HepG2 (cell line): ENCODE measurements around the gene CYBC1. TPM values are rescaled to one million over a fixed set of nuclear protein-coding genes. Genes with fewer than 3 reads are reported as not detected.
A peak's percentile ranks its signal among the peaks of the same experiment; 100 is the strongest.

Experiments used
- ATF2 ChIP-seq: sonication (generic); formaldehyde crosslinking; IDR thresholded peaks from 2 replicates; pipeline ENCODE4 v1.4.0; 2020; ENCODE audit warnings: missing genetic modification reagents
- BHLHE40 ChIP-seq: IDR thresholded peaks from 2 replicates; pipeline ENCODE4 v1.6.1; 2011; ENCODE audit warnings: low read length, improper control_type of control experiment
- CAMTA2 ChIP-seq: sonication (generic); formaldehyde crosslinking; IDR thresholded peaks from 2 replicates; pipeline ENCODE4 v1.4.0; 2020; ENCODE audit warnings: mild to moderate bottlenecking, missing genetic modification reagents, borderline replicate concordance
- CC2D1A ChIP-seq: sonication (generic); formaldehyde crosslinking; IDR thresholded peaks from 2 replicates; pipeline ENCODE4 v1.8.1; 2023; ENCODE audit warnings: mild to moderate bottlenecking, missing genetic modification reagents
- CHCHD3 ChIP-seq: sonication (generic); formaldehyde crosslinking; IDR thresholded peaks from 2 replicates; pipeline ENCODE4 v1.8.0; 2022; ENCODE audit warnings: mild to moderate bottlenecking, missing genetic modification reagents, moderate library complexity
- EHMT2 ChIP-seq: fragments of 200-600 bp; sonication (generic); IDR thresholded peaks from 2 replicates; pipeline ENCODE4 v1.7.0; 2017; ENCODE audit warnings: antibody characterized with exemption, low read depth, low read length, borderline replicate concordance
- HIVEP1 ChIP-seq: sonication (generic); formaldehyde crosslinking; IDR thresholded peaks from 2 replicates; pipeline ENCODE4 v1.4.0; 2020; ENCODE audit warnings: mild to moderate bottlenecking, missing genetic modification reagents
- IRX3 ChIP-seq: sonication (generic); formaldehyde crosslinking; IDR thresholded peaks from 2 replicates; pipeline ENCODE4 v1.8.1; 2023; ENCODE audit warnings: mild to moderate bottlenecking, low read depth, missing genetic modification reagents, borderline replicate concordance
- MLLT10 ChIP-seq: sonication (generic); formaldehyde crosslinking; IDR thresholded peaks from 2 replicates; pipeline ENCODE4 v1.4.0; 2020; ENCODE audit warnings: missing genetic modification reagents
- NFE2L2 ChIP-seq: fragments of 150-350 bp; IDR thresholded peaks from 2 replicates; pipeline ENCODE4 v1.6.1; 2014; ENCODE audit warnings: low read length
- PHF20 ChIP-seq: sonication (generic); formaldehyde crosslinking; IDR thresholded peaks from 2 replicates; pipeline ENCODE4 v1.5.0; 2020; ENCODE audit warnings: mild to moderate bottlenecking, missing genetic modification reagents
- POLR2AphosphoS2 ChIP-seq: IDR thresholded peaks from 2 replicates; pipeline ENCODE4 v1.6.1; 2011; ENCODE audit warnings: low read depth, low read length, improper control_type of control experiment
- SIN3B ChIP-seq: fragments of 150-350 bp; IDR thresholded peaks from 2 replicates; pipeline ENCODE4 v1.6.1; 2014; ENCODE audit warnings: low read length
- SIX1 ChIP-seq: sonication (generic); formaldehyde crosslinking; IDR thresholded peaks from 2 replicates; pipeline ENCODE4 v1.4.0; 2020; ENCODE audit warnings: missing genetic modification reagents, borderline replicate concordance
- SRSF1 ChIP-seq: fragments of 200-400 bp; formaldehyde crosslinking; optimal IDR thresholded peaks from 2 replicates; pipeline ENCODE3; 2017; ENCODE audit warnings: mild to moderate bottlenecking, low read depth, low read length, moderate library complexity
- STAT5B ChIP-seq: sonication (generic); formaldehyde crosslinking; IDR thresholded peaks from 2 replicates; pipeline ENCODE4 v1.4.0; 2020; ENCODE audit warnings: missing genetic modification reagents
- ZMYM3 ChIP-seq: sonication (generic); formaldehyde crosslinking; IDR thresholded peaks from 2 replicates; pipeline ENCODE4 v1.5.1; 2020; ENCODE audit warnings: mild to moderate bottlenecking, missing genetic modification reagents
- ZNF10 ChIP-seq: sonication (generic); formaldehyde crosslinking; IDR thresholded peaks from 2 replicates; pipeline ENCODE4 v1.4.0; 2020; ENCODE audit warnings: mild to moderate bottlenecking, low read depth, missing genetic modification reagents, borderline replicate concordance
- ZNF12 ChIP-seq: sonication (generic); formaldehyde crosslinking; IDR thresholded peaks from 2 replicates; pipeline ENCODE4 v1.5.0; 2020; ENCODE audit warnings: missing genetic modification reagents
- ZNF326 ChIP-seq: sonication (generic); formaldehyde crosslinking; IDR thresholded peaks from 2 replicates; pipeline ENCODE4 v1.4.0; 2020; ENCODE audit warnings: missing genetic modification reagents, borderline replicate concordance
- ZNF549 ChIP-seq: sonication (generic); formaldehyde crosslinking; IDR thresholded peaks from 2 replicates; pipeline ENCODE4 v1.5.0; 2020; ENCODE audit warnings: missing genetic modification reagents
- ZNF597 ChIP-seq: sonication (generic); formaldehyde crosslinking; IDR thresholded peaks from 2 replicates; pipeline ENCODE4 v1.5.0; 2020; ENCODE audit warnings: missing genetic modification reagents
- ZNF713 ChIP-seq: sonication (generic); formaldehyde crosslinking; IDR thresholded peaks from 2 replicates; pipeline ENCODE4 v1.4.0; 2020; ENCODE audit warnings: mild to moderate bottlenecking, missing genetic modification reagents
- ZSCAN5A ChIP-seq: sonication (generic); formaldehyde crosslinking; IDR thresholded peaks from 2 replicates; pipeline ENCODE4 v1.8.0; 2022; ENCODE audit warnings: mild to moderate bottlenecking, missing genetic modification reagents, borderline replicate concordance
- polyA plus RNA-seq, 8 experiments: library from polyadenylated mRNA; depleted of rRNA in 3 of 8; stranded (reverse) in 7 of 8; unstranded in 1 of 8; fragments of >200 nt; fragmentation: Illumina TruSeq in 4 of 8; extraction: Trizol in 4 of 8; gene quantifications; 2 replicates each; pipeline versions ENCODE4 v1.2.1 to v1.2.3, GENCODE V29; 2011 to 2016; ENCODE audit warnings: low read depth in 4 of 8, missing spikeins in 1 of 8, mixed read lengths in 1 of 8; ENCODE audit not compliant: insufficient read depth in 1 of 8
- total RNA-seq, 5 experiments: library from RNA; depleted of rRNA; stranded (reverse); fragments of >200 nt; fragmentation: Illumina TruSeq; extraction: Trizol; gene quantifications; 2 replicates each; pipeline ENCODE4 v1.2.3, GENCODE V29; 2016; ENCODE audit warnings: low read depth in 1 of 5
- TF ChIP-seq, protein P1 (sequence below): IDR thresholded peaks from 2 replicates; pipeline ENCODE4 v1.6.1; 2016; ENCODE audit warnings: low read depth, control low read depth

CYBC1 gene
- total and polyA plus RNA-seq, 2 of the 13 experiments (the other 11 are each of a cell fraction or from before 2014, with no cell fraction given) = 43.4 to 44.1 TPM

- TF ChIP-seq, protein P1, sequence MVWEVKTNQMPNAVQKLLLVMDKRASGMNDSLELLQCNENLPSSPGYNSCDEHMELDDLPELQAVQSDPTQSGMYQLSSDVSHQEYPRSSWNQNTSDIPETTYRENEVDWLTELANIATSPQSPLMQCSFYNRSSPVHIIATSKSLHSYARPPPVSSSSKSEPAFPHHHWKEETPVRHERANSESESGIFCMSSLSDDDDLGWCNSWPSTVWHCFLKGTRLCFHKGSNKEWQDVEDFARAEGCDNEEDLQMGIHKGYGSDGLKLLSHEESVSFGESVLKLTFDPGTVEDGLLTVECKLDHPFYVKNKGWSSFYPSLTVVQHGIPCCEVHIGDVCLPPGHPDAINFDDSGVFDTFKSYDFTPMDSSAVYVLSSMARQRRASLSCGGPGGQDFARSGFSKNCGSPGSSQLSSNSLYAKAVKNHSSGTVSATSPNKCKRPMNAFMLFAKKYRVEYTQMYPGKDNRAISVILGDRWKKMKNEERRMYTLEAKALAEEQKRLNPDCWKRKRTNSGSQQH (CRISPR knock-in tag) = peak; percentile 95
- TF ChIP-seq SIN3B (peak; percentile 72; the same call in 1 of the 2 replicates), SIX1 (CRISPR knock-in tag) (0 out of 2 replicates have a peak, but pooled peaks have one; percentile 15), CAMTA2 (CRISPR knock-in tag) (peak; percentile 92; the same call in 1 of the 2 replicates), ZSCAN5A (CRISPR knock-in tag) (0 out of 2 replicates have a peak, but pooled peaks have one; percentile 61), ZNF713 (CRISPR knock-in tag) (peak; percentile 83; the same call in 1 of the 2 replicates), ZNF326 (no peak), CHCHD3 (CRISPR knock-in tag) (peak; percentile 86), NFE2L2 (no peak), CC2D1A (CRISPR knock-in tag) (no peak), ZNF549 (CRISPR knock-in tag) (no peak), ATF2 (CRISPR knock-in tag) (no peak; the same call in 1 of the 2 replicates), POLR2AphosphoS2 (peak; percentile 98; the same call in 1 of the 2 replicates), PHF20 (CRISPR knock-in tag) (peak; percentile 77), ZMYM3 (CRISPR knock-in tag) (no peak), IRX3 (CRISPR knock-in tag) (peak; percentile 97), STAT5B (CRISPR knock-in tag) (peak; percentile 47; the same call in 1 of the 2 replicates), SRSF1 (no peak), ZNF597 (CRISPR knock-in tag) (no peak; the same call in 1 of the 2 replicates), ZNF10 (no peak), HIVEP1 (CRISPR knock-in tag) (0 out of 2 replicates have a peak, but pooled peaks have one; percentile 29), MLLT10 (CRISPR knock-in tag) (no peak), BHLHE40 (peak; percentile 53; the same call in 1 of the 2 replicates), EHMT2 (no peak), ZNF12 (CRISPR knock-in tag) (0 out of 2 replicates have a peak, but pooled peaks have one; percentile 13)
Measured at GRCh38 chr17:82418001-82418986, 32.3 kb downstream of the CYBC1 start, which contains the start of the genes HEXD and OGFOD3 (continued).
